ENCODE results near the gene WDR33. TPM values are rescaled to one million over a fixed set of nuclear protein-coding genes. Genes with fewer than 3 reads are reported as not detected.
A peak's percentile ranks its signal among the peaks of the same experiment; 100 is the strongest.

Gene WDR33
- 29.0 TPM for polyA plus RNA-seq (2012; ENCODE audit: missing spikeins)

DNA sequence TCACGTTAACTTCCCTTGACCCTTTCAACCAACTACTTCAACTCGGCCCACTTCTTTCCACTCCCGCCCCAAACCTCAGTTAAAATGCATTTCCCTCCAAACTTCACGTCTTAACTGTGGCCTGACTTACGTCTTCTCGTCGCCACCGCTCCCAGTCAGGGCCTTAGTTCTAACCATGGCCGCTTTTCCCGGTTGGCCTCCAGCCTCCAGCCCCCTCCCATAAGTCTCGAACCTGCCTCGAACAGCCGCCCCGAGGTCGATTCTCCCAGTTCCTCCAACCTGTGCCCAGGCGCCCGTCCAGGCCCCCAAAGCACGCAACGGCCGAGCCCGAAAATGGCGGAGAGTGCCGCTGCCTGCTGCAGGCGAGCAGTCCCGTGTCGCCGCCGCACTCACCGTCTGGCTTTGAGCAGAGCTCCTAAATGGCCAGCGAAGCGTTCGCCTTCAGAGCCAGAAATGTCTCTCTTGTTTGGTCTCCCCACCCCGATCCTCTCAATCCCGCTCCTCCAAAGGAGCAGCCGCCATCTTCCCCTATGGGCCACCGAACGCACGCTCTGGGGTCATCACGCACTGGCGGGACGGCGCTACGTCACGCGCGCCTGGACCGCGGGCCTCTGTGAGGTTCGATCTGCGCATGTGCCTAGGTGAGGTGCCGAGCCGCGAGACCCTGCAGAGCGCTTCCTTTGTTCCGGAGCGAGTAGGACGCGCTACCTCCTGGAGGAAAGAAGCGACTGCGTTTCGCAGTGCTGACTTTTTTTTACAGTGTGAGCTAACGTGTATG, at the start of gene WDR33:
Gene WDR33, minus strand, starts transcription at position 553 of the 778 bp plus-strand sequence. CDS start 40,190 bp downstream, outside the sequence.
- FAIRE-seq (peak; percentile 94), DNase-seq (ENCODE audit: insufficient read length) (peak; percentile 96)
- TF ChIP-seq POLR2A (IDR thresholded peaks at IDR 0.05; ENCODE audit: low read depth, low read length) (peak; percentile 91), POLR2AphosphoS5 (IDR thresholded peaks at IDR 0.05; ENCODE audit: low read depth, low read length) (peak; percentile 76), TAF1 (IDR thresholded peaks at IDR 0.05; ENCODE audit: borderline replicate concordance, low read depth, low read length) (peak; percentile 81)

- DNase-seq (ENCODE audit: insufficient read length): no peak
- FAIRE-seq: no peak
- TF ChIP-seq TAF1 (IDR thresholded peaks at IDR 0.05; ENCODE audit: borderline replicate concordance, low read depth, low read length): no peak
- TF ChIP-seq POLR2AphosphoS5 (IDR thresholded peaks at IDR 0.05; ENCODE audit: low read depth, low read length): no peak
- TF ChIP-seq POLR2A (IDR thresholded peaks at IDR 0.05; ENCODE audit: low read depth, low read length): no peak
Measured at GRCh38 chr2:127860130-127860529, 49.2 kb upstream of the WDR33 start.

DNA sequence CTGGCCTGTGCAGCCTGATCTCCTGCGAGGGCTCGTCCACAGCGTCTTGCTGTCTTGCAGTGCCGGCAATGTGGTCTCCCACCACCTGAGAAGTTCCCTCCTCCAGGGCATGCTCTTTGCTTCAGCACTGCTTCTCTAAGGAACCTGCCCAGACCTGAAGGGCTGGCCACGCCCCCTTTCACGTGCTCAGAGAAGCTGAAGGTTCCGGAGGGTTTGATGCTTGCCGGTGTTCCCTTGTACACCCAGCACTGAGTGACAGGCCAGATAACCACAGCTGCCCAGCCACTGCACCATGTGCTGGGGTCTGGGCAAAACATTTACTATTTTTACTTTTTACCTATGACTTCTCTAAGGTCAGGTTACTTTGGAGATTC, 48.7 kb upstream of the WDR33 start:
- TF ChIP-seq TAF1 (IDR thresholded peaks at IDR 0.05; ENCODE audit: borderline replicate concordance, low read depth, low read length): no peak
- TF ChIP-seq POLR2A (IDR thresholded peaks at IDR 0.05; ENCODE audit: low read depth, low read length): no peak
- no peak for TF ChIP-seq POLR2AphosphoS5 (IDR thresholded peaks at IDR 0.05; ENCODE audit: low read depth, low read length)
- FAIRE-seq: no peak
- peak; percentile 37 for DNase-seq (ENCODE audit: insufficient read length)

GRCh38 chr2:127857265-127857808, 46.4 kb upstream of the WDR33 start:
- DNase-seq (ENCODE audit: insufficient read length) (peak; percentile 26), FAIRE-seq (peak; percentile 24)
- TF ChIP-seq POLR2AphosphoS5 (IDR thresholded peaks at IDR 0.05; ENCODE audit: low read depth, low read length): no peak
- TF ChIP-seq TAF1 (IDR thresholded peaks at IDR 0.05; ENCODE audit: borderline replicate concordance, low read depth, low read length): no peak
- no peak for TF ChIP-seq POLR2A (IDR thresholded peaks at IDR 0.05; ENCODE audit: low read depth, low read length)

DNA sequence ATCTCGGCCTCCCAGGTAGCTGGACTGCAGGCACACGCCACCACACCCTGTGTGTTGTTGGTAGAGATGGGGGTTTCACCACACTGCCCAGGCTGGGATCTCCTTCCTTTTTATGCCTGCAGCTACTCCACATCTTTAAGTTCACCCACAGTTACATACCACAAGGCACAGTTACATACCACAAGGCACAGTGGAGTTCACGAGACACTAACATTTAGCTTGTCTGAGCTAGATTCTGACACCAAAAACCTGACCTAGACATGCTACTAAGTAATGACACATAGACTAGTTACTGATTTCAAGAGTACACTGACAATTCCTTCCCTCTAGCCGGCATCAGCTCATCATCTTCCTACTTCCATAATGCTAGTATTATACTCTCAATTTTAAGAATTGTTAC, 42.7 kb upstream of the WDR33 start:
- no peak for TF ChIP-seq POLR2A (IDR thresholded peaks at IDR 0.05; ENCODE audit: low read depth, low read length)
- TF ChIP-seq POLR2AphosphoS5 (IDR thresholded peaks at IDR 0.05; ENCODE audit: low read depth, low read length): no peak
- no peak for TF ChIP-seq TAF1 (IDR thresholded peaks at IDR 0.05; ENCODE audit: borderline replicate concordance, low read depth, low read length)
- FAIRE-seq: no peak
- DNase-seq (ENCODE audit: insufficient read length): no peak

DNA sequence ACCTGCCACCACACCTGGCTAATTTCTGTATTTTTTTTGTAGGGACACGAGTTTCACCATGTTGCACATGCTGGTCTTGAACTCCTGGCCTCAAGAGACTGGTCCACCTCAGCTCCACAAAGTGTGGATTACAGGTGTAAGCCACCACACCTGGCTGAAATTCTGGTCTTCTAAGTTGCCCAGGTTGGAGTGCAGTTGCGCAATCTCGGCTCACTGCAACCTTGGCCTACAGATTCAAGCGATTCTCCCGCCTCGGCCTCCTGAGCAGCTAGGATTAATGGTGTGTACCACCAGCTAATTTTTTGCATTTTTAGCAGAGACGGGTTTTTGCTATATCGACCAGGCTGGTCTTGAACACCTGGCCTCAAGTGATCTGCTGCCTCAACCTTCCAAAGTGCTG, 41.4 kb upstream of the WDR33 start:
- 0 out of 2 replicates have a peak, but pooled peaks have one; percentile 21 for TF ChIP-seq POLR2A (IDR thresholded peaks at IDR 0.05; ENCODE audit: low read depth, low read length)
- TF ChIP-seq POLR2AphosphoS5 (IDR thresholded peaks at IDR 0.05; ENCODE audit: low read depth, low read length): no peak
- no peak for TF ChIP-seq TAF1 (IDR thresholded peaks at IDR 0.05; ENCODE audit: borderline replicate concordance, low read depth, low read length)
- no peak for DNase-seq (ENCODE audit: insufficient read length)
- FAIRE-seq: no peak

DNA sequence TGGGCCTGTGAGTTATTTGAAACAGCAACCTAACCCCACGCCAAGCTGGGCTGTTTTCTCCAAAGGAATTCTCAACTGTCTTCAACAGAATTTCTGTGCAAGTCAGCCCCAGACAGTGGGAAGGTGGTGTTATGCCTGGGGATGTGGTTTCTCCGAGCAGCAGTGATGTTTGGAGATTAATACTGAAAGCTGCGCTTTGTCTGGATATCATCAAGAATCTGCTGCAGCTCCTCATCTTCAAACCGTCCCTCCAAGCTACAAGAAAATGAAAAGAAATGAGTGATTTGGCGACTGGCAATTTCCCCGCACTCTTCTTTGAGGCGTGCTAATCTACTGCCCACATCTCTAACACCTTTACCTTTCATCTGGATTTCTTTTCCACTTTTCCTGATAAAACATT, 37.0 kb upstream of the WDR33 start:
- FAIRE-seq: no peak
- TF ChIP-seq TAF1 (IDR thresholded peaks at IDR 0.05; ENCODE audit: borderline replicate concordance, low read depth, low read length): no peak
- TF ChIP-seq POLR2A (IDR thresholded peaks at IDR 0.05; ENCODE audit: low read depth, low read length): no peak
- no peak for TF ChIP-seq POLR2AphosphoS5 (IDR thresholded peaks at IDR 0.05; ENCODE audit: low read depth, low read length)
- no peak for DNase-seq (ENCODE audit: insufficient read length)

GRCh38 chr2:127844973-127845372, 34.0 kb upstream of the WDR33 start:
- DNase-seq (ENCODE audit: insufficient read length) (no peak), FAIRE-seq (no peak)
- TF ChIP-seq TAF1 (IDR thresholded peaks at IDR 0.05; ENCODE audit: borderline replicate concordance, low read depth, low read length): no peak
- TF ChIP-seq POLR2AphosphoS5 (IDR thresholded peaks at IDR 0.05; ENCODE audit: low read depth, low read length): no peak
- TF ChIP-seq POLR2A (IDR thresholded peaks at IDR 0.05; ENCODE audit: low read depth, low read length): no peak

GRCh38 chr2:127843677-127844076, 32.7 kb upstream of the WDR33 start:
- DNase-seq (ENCODE audit: insufficient read length) (no peak), FAIRE-seq (no peak)
- TF ChIP-seq POLR2A (IDR thresholded peaks at IDR 0.05; ENCODE audit: low read depth, low read length): no peak; the same call in 1 of the 2 replicates
- no peak for TF ChIP-seq TAF1 (IDR thresholded peaks at IDR 0.05; ENCODE audit: borderline replicate concordance, low read depth, low read length)
- TF ChIP-seq POLR2AphosphoS5 (IDR thresholded peaks at IDR 0.05; ENCODE audit: low read depth, low read length): no peak

GRCh38 chr2:127841466-127842178, 30.7 kb upstream of the WDR33 start:
- no peak for FAIRE-seq
- DNase-seq (ENCODE audit: insufficient read length): no peak
- TF ChIP-seq POLR2A (IDR thresholded peaks at IDR 0.05; ENCODE audit: low read depth, low read length) (no peak), TAF1 (IDR thresholded peaks at IDR 0.05; ENCODE audit: borderline replicate concordance, low read depth, low read length) (no peak), POLR2AphosphoS5 (IDR thresholded peaks at IDR 0.05; ENCODE audit: low read depth, low read length) (no peak)

DNA sequence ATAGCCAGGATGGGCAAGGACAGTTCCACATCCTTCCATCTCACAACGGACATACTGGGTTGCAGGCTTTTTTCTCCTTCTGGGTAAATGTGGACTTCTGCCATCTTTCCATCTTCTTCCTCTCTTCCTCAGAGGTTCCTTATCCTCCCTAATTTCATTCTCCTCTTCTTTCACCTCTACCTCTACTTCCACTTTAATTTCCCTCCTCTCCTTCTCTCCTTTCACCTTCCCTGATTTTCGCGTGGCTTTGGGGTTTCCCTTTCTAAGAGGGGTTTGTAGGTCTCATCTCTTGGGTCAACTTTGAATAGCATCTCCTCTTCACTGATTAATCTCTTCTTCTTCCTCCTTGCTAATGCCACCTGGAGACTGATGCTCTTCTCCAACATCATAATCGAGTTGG, 29.9 kb upstream of the WDR33 start:
- TF ChIP-seq POLR2AphosphoS5 (IDR thresholded peaks at IDR 0.05; ENCODE audit: low read depth, low read length) (no peak), POLR2A (IDR thresholded peaks at IDR 0.05; ENCODE audit: low read depth, low read length) (no peak), TAF1 (IDR thresholded peaks at IDR 0.05; ENCODE audit: borderline replicate concordance, low read depth, low read length) (no peak)
- no peak for DNase-seq (ENCODE audit: insufficient read length)
- no peak for FAIRE-seq
